GM12878 (cell line): Measurements from ENCODE around the gene RAI14. TPM values are rescaled to one million over a fixed set of nuclear protein-coding genes. Genes with fewer than 3 reads are reported as not detected.

Source experiments
- ATAC-seq: fragments of 200-7000 bp; cut with Tn5 transposase; 3 replicates; pipeline ENCODE4 v1.9.1; 2020; ENCODE audit warnings: mild to moderate bottlenecking, moderate library complexity
- BruUV-seq: library from RNA; stranded (reverse); fragments of 400-500 nt; replicated peaks from 2 replicates; lab custom pipeline; 2021; lab: Mats Ljungman, UMichigan
- CTCF ChIA-PET: fragments of 300-600 bp; sonication (Branson Sonifier 250); formaldehyde crosslinking; extraction: SDS; loops from one replicate; lab custom pipeline; 2021; ENCODE audit warnings: inconsistent platforms; lab: Yijun Ruan, JAX
- POLR2A ChIA-PET: fragments of 350-600 bp; formaldehyde crosslinking; extraction: SDS; loops from one replicate; lab custom pipeline; 2021; ENCODE audit warnings: inconsistent platforms; lab: Charles Lee
- RAD21 ChIA-PET: fragments of 300-600 bp; sonication (Branson Sonifier 250); formaldehyde crosslinking; loops from one replicate; lab custom pipeline; 2023; ENCODE audit warnings: antibody characterized with exemption; ENCODE audit not compliant: unreplicated experiment; lab: Charles Lee
- SMC1A ChIA-PET: fragments of 300-600 bp; sonication (Branson Sonifier 250); formaldehyde crosslinking; loops from one replicate; lab custom pipeline; 2023; ENCODE audit not compliant: unreplicated experiment, uncharacterized antibody; lab: Charles Lee
- DNase-seq: peaks from one replicate; pipeline ENCODE4 v3.0.0-alpha.2; 2011; ENCODE audit warnings: low read depth, low spot score
- FAIRE-seq: peaks from 3 replicates; lab custom pipeline; 2011; peaks lifted over from hg19 to GRCh38; lab: Jason Lieb, UNC
- H2AFZ ChIP-seq: 2 replicates; pipeline ENCODE4 v1.6.0; 2011; ENCODE audit warnings: low read depth, low read length, control low read depth; ENCODE audit not compliant: control insufficient read depth
- H3K27ac ChIP-seq: 2 replicates; pipeline ENCODE4 v1.5.1; 2011; ENCODE audit warnings: control low read depth; ENCODE audit not compliant: control insufficient read depth, insufficient read depth
- H3K27me3 ChIP-seq, 2 experiments: replicated peaks in 1 of 2; 2 replicates each; pipeline versions ENCODE4 v1.6.0 to v1.6.1; 2011; ENCODE audit warnings: low read length in 1 of 2; ENCODE audit not compliant: control insufficient read depth in 2 of 2, insufficient read depth in 2 of 2
- H3K36me3 ChIP-seq, 2 experiments: 2 replicates each; pipeline ENCODE4 v1.5.1; 2011; ENCODE audit warnings: low read length in 1 of 2; ENCODE audit not compliant: control insufficient read depth in 2 of 2, insufficient read depth in 2 of 2
- H3K4me1 ChIP-seq: 2 replicates; pipeline ENCODE4 v1.6.1; 2011; ENCODE audit warnings: mild to moderate bottlenecking, low read length, moderate library complexity, mixed read lengths; ENCODE audit not compliant: control insufficient read depth, insufficient read depth
- H3K4me2 ChIP-seq: 2 replicates; pipeline ENCODE4 v1.6.0; 2011; ENCODE audit warnings: control low read depth; ENCODE audit not compliant: control insufficient read depth, insufficient read depth
- H3K4me3 ChIP-seq: fragments of 200-600 bp; sonication (generic); 2 replicates; pipeline ENCODE4 v1.5.1; 2016
- H3K79me2 ChIP-seq: 2 replicates; pipeline ENCODE4 v1.6.0; 2011; ENCODE audit warnings: low read length; ENCODE audit not compliant: control insufficient read depth, insufficient read depth
- H3K9ac ChIP-seq: 2 replicates; pipeline ENCODE4 v1.8.0; 2011; ENCODE audit warnings: low read length, control low read depth, mixed read lengths; ENCODE audit not compliant: control insufficient read depth, insufficient read depth
- H3K9me3 ChIP-seq: replicated peaks from 3 replicates; pipeline ENCODE4 v1.5.1; 2011; ENCODE audit warnings: mild to moderate bottlenecking, low read length; ENCODE audit not compliant: control insufficient read depth, insufficient read depth
- H4K20me1 ChIP-seq: 2 replicates; pipeline ENCODE4 v1.6.0; 2011; ENCODE audit not compliant: control insufficient read depth, insufficient read depth
- ATF7 ChIP-seq: fragments of 450-650 bp; IDR thresholded peaks from 2 replicates; pipeline ENCODE4 v1.6.1; 2016; ENCODE audit warnings: low read depth, mild to moderate bottlenecking
- BACH1 ChIP-seq: fragments of 450-650 bp; IDR thresholded peaks from 2 replicates; pipeline ENCODE4 v1.6.1; 2017; ENCODE audit warnings: mild to moderate bottlenecking, borderline replicate concordance
- EGR1 ChIP-seq, 2 experiments: IDR thresholded peaks; 1 replicate in 1 of 2; 2 replicates in 1 of 2; pipeline ENCODE4 v1.6.1; 2011 to 2012; ENCODE audit warnings: low read depth in 2 of 2, low read length in 2 of 2, borderline replicate concordance in 1 of 2, mild to moderate bottlenecking in 1 of 2, moderate library complexity in 1 of 2
- KLF5 ChIP-seq: fragments of 450-650 bp; IDR thresholded peaks from 2 replicates; pipeline ENCODE4 v1.6.1; 2014; ENCODE audit warnings: mild to moderate bottlenecking; ENCODE audit not compliant: partially characterized antibody
- MEF2B ChIP-seq: fragments of 450-650 bp; IDR thresholded peaks from 2 replicates; pipeline ENCODE4 v1.6.1; 2018; ENCODE audit warnings: mild to moderate bottlenecking, moderate library complexity; ENCODE audit not compliant: partially characterized antibody, poor library complexity, severe bottlenecking
- SPI1 ChIP-seq: IDR thresholded peaks from 2 replicates; pipeline ENCODE4 v1.6.1; 2011; ENCODE audit warnings: low read depth, mild to moderate bottlenecking, low read length, moderate library complexity, borderline replicate concordance; ENCODE audit not compliant: insufficient read depth
- TCF12 ChIP-seq: IDR thresholded peaks from 2 replicates; pipeline ENCODE4 v1.6.1; 2011; ENCODE audit warnings: low read depth, mild to moderate bottlenecking, low read length
- WRNIP1 ChIP-seq: IDR thresholded peaks from 2 replicates; pipeline ENCODE4 v1.6.1; 2011; ENCODE audit warnings: low read depth, low read length, improper control_type of control experiment, borderline replicate concordance
- ZBED1 ChIP-seq: IDR thresholded peaks from 2 replicates; pipeline ENCODE4 v1.6.1; 2016; ENCODE audit warnings: borderline replicate concordance
- ZNF384 ChIP-seq: IDR thresholded peaks from 2 replicates; pipeline ENCODE4 v1.6.1; 2012; ENCODE audit warnings: low read depth, mild to moderate bottlenecking, low read length, improper control_type of control experiment, borderline replicate concordance
- WGBS: methylation state at CpG from one replicate; pipeline ENCODE4 v1.1.6; 2016; ENCODE audit warnings: low lambda C conversion rate; ENCODE audit not compliant: insufficient replicate concordance, insufficient coverage; ENCODE audit errors: missing lambda C conversion rate; 5-methylcytosine and 5-hydroxymethylcytosine counted together
- in situ Hi-C: fragments of 300-500 bp; cut with MboI; formaldehyde crosslinking; loops from 9 replicates; pipeline ENCODE4 v1.14.3; 2018; ENCODE audit warnings: mixed read lengths
- intact Hi-C: fragments of 100-400 bp; cut with micrococcal nuclease; formaldehyde crosslinking; loops from one replicate; pipeline ENCODE4 v1.14.2; 2022; ENCODE audit not compliant: unreplicated experiment
- polyA plus RNA-seq, 11 experiments: library from polyadenylated mRNA; depleted of rRNA in 4 of 11; unstranded in 6 of 11; stranded (reverse) in 5 of 11; fragments of >200 nt; fragmentation: Nextera tagmentation in 4 of 11; fragmentation: Illumina TruSeq in 1 of 11; extraction: Ambion mirVana in 4 of 11; extraction: Trizol in 1 of 11; gene quantifications; 1 replicate in 1 of 11; 2 replicates in 10 of 11; pipeline versions ENCODE4 v1.2.1 to v1.2.3, GENCODE V29; 2011 to 2016; ENCODE audit warnings: inconsistent platforms in 2 of 11, missing spikeins in 2 of 11, low read depth in 1 of 11
- total RNA-seq, 4 experiments: library from RNA; depleted of rRNA in 3 of 4; stranded (reverse); fragments of >200 nt in 3 of 4; fragmentation: Illumina TruSeq in 1 of 4; extraction: Trizol in 1 of 4; gene quantifications; 2 replicates each; pipeline versions ENCODE4 v1.2.1 to v1.2.3, GENCODE V29; 2013 to 2021
- TF ChIP-seq, protein P1 (sequence below): fragments of 450-650 bp; IDR thresholded peaks from 2 replicates; pipeline ENCODE4 v1.6.1; 2017; ENCODE audit warnings: antibody characterized with exemption, mild to moderate bottlenecking, moderate library complexity
- TF ChIP-seq, protein P2 (sequence below): IDR thresholded peaks from 2 replicates; pipeline ENCODE4 v1.6.1; 2012; ENCODE audit warnings: low read length, inconsistent platforms

The RAI14 gene
- total and polyA plus RNA-seq, 10 of the 15 experiments (the other 5 are each of a cell fraction or from before 2014, with no cell fraction given): 0.18 to 4.6 (median 1.9) TPM

DNA sequence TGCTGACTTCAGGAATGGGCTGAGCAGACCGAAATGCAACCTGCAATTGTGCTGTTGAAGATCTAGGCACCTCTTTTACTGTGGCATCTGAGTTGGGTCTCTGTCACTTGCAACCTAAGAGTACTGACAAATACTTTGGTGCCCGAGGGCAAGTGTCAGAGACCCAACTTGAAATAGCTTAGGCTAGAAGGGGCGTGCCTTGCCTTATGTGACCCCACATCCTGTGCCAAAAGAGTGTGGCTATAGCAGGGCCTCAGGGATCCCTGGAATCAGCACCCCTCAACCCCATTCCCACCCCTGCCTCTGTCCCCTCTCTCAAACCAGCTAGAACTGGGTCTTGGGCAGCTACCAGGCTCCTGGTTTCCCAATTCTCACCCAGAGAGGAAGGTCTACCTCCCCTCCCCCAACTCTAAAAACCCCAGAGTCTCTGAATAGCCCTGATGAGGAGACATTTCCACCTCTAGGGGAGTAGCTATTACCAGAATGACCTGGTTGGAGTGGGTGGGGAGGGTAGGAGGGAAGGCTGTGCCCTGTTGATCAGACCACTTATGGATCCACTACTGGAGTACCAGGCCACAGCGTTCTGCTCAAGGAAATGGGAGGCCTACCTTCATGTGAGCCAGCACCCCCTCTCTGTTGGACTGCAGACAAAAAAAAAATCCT is 17.5 kb downstream of the RAI14 start:
- WGBS: 34% methylated on average over 4 of the region's 4 CpGs
- BruUV-seq: no TSS peak
- H3K79me2 ChIP-seq: no peaks in the 10 kb centered on the region

More for the DNA sequence above, 17.5 kb downstream of the RAI14 start:
- Histone ChIP-seq H3K36me3 (no peaks in the 10 kb centered on the region), H3K4me2 (no peak overlapping the region), H3K27me3 (no peaks in the 10 kb centered on the region; a peak in 1 of 4 replicates), H3K4me1 (no peaks in the 10 kb centered on the region), H3K9ac (no peak overlapping the region), H3K27ac (no peak overlapping the region), H4K20me1 (no peaks in the 10 kb centered on the region), H2AFZ (no peak overlapping the region), H3K4me3 (no peak overlapping the region), H3K9me3 (no peaks in the 10 kb centered on the region)
- SMC1A ChIA-PET: interaction anchor here (0.5 to 0.6 kb wide), 2 partner anchors 145 to 185 kb away, joined by 3 to 5 read pairs; no protein-coding TSS in a partner anchor
- ATAC-seq: no peak
- RAD21 ChIA-PET: no interaction called here
- TF ChIP-seq TCF12: no peak
- TF ChIP-seq, protein P1, sequence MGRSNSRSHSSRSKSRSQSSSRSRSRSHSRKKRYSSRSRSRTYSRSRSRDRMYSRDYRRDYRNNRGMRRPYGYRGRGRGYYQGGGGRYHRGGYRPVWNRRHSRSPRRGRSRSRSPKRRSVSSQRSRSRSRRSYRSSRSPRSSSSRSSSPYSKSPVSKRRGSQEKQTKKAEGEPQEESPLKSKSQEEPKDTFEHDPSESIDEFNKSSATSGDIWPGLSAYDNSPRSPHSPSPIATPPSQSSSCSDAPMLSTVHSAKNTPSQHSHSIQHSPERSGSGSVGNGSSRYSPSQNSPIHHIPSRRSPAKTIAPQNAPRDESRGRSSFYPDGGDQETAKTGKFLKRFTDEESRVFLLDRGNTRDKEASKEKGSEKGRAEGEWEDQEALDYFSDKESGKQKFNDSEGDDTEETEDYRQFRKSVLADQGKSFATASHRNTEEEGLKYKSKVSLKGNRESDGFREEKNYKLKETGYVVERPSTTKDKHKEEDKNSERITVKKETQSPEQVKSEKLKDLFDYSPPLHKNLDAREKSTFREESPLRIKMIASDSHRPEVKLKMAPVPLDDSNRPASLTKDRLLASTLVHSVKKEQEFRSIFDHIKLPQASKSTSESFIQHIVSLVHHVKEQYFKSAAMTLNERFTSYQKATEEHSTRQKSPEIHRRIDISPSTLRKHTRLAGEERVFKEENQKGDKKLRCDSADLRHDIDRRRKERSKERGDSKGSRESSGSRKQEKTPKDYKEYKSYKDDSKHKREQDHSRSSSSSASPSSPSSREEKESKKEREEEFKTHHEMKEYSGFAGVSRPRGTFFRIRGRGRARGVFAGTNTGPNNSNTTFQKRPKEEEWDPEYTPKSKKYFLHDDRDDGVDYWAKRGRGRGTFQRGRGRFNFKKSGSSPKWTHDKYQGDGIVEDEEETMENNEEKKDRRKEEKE: no peak
- TF ChIP-seq SPI1: no peak
- TF ChIP-seq KLF5: no peak
- TF ChIP-seq ATF7: no peak
- TF ChIP-seq ZBED1: no peak
- TF ChIP-seq, protein P2, sequence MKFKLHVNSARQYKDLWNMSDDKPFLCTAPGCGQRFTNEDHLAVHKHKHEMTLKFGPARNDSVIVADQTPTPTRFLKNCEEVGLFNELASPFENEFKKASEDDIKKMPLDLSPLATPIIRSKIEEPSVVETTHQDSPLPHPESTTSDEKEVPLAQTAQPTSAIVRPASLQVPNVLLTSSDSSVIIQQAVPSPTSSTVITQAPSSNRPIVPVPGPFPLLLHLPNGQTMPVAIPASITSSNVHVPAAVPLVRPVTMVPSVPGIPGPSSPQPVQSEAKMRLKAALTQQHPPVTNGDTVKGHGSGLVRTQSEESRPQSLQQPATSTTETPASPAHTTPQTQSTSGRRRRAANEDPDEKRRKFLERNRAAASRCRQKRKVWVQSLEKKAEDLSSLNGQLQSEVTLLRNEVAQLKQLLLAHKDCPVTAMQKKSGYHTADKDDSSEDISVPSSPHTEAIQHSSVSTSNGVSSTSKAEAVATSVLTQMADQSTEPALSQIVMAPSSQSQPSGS: no peak
- no peak for TF ChIP-seq WRNIP1
- TF ChIP-seq BACH1: no peak
- TF ChIP-seq MEF2B: no peak
- TF ChIP-seq ZNF384: no peak
- TF ChIP-seq EGR1 (IDR thresholded peaks at IDR 0.05; ENCODE audit: borderline replicate concordance in 1 of 2, low read depth in 2 of 2, low read length in 2 of 2): no peak; a peak in 1 of 3 replicates
- DNase-seq: no peak
- intact Hi-C loops: no loop called here
- POLR2A ChIA-PET: no interaction called here
- no peak for FAIRE-seq
- in situ Hi-C loops: no loop called here
- CTCF ChIA-PET: interaction anchor here (1.0 kb wide), 1 partner anchor 23 kb away, joined by 4 read pairs; no protein-coding TSS in a partner anchor
